HepG2 (cell line): ENCODE measurements around the gene SCGB1C1. TPM values are rescaled to one million over a fixed set of nuclear protein-coding genes. Genes with fewer than 3 reads are reported as not detected.
A peak's percentile ranks its signal among the peaks of the same experiment; 100 is the strongest.

Experiments used
- ATF2 ChIP-seq: sonication (generic); formaldehyde crosslinking; IDR thresholded peaks from 2 replicates; pipeline ENCODE4 v1.4.0; 2020; ENCODE audit warnings: missing genetic modification reagents
- HNF1B ChIP-seq: sonication (generic); formaldehyde crosslinking; IDR thresholded peaks from 2 replicates; pipeline ENCODE4 v1.5.1; 2020; ENCODE audit warnings: mild to moderate bottlenecking, moderate library complexity, missing genetic modification reagents
- ISX ChIP-seq: sonication (generic); formaldehyde crosslinking; conservative IDR thresholded peaks from 2 replicates; pipeline ENCODE4 v1.5.0; 2020; ENCODE audit warnings: missing genetic modification reagents
- LCORL ChIP-seq, 2 experiments: fragments of 450-650 bp in 1 of 2; sonication (generic) in 1 of 2; formaldehyde crosslinking in 1 of 2; IDR thresholded peaks; 2 replicates each; pipeline versions ENCODE4 v1.5.0 to v1.6.1; 2017 to 2020; ENCODE audit warnings: antibody characterized with exemption in 1 of 2, missing genetic modification reagents in 1 of 2
- MED8 ChIP-seq: sonication (generic); formaldehyde crosslinking; IDR thresholded peaks from 2 replicates; pipeline ENCODE4 v1.8.1; 2023; ENCODE audit warnings: mild to moderate bottlenecking, missing genetic modification reagents; ENCODE audit not compliant: insufficient replicate concordance
- MXI1 ChIP-seq: IDR thresholded peaks from 3 replicates; pipeline ENCODE4 v1.6.1; 2012; ENCODE audit warnings: low read depth, low read length, inconsistent platforms, borderline replicate concordance
- NAIF1 ChIP-seq: sonication (generic); formaldehyde crosslinking; IDR thresholded peaks from 2 replicates; pipeline ENCODE4 v1.5.0; 2020; ENCODE audit warnings: mild to moderate bottlenecking, missing genetic modification reagents, borderline replicate concordance
- NFIB ChIP-seq: sonication (generic); formaldehyde crosslinking; IDR thresholded peaks from 2 replicates; pipeline ENCODE4 v1.9.0; 2021; ENCODE audit warnings: missing genetic modification reagents, mild to moderate bottlenecking, borderline replicate concordance
- NPAS2 ChIP-seq: sonication (generic); formaldehyde crosslinking; IDR thresholded peaks from 2 replicates; pipeline ENCODE4 v1.8.0; 2022; ENCODE audit warnings: mild to moderate bottlenecking, missing genetic modification reagents, borderline replicate concordance
- NR2F1 ChIP-seq, 2 experiments: fragments of 450-650 bp in 1 of 2; formaldehyde crosslinking in 1 of 2; IDR thresholded peaks; 2 replicates each; pipeline versions ENCODE4 v1.5.0 to v1.6.1; 2016 to 2020; ENCODE audit warnings: mild to moderate bottlenecking in 1 of 2, missing compliant biosample characterization in 1 of 2, missing genetic modification reagents in 1 of 2, moderate library complexity in 1 of 2
- ONECUT2 ChIP-seq: sonication (generic); formaldehyde crosslinking; IDR thresholded peaks from 2 replicates; pipeline ENCODE4 v1.4.0; 2020; ENCODE audit warnings: missing genetic modification reagents
- RBAK ChIP-seq: sonication (generic); formaldehyde crosslinking; IDR thresholded peaks from 2 replicates; pipeline ENCODE4 v1.5.1; 2020; ENCODE audit warnings: mild to moderate bottlenecking, missing genetic modification reagents
- RBM39 ChIP-seq: fragments of 200-400 bp; formaldehyde crosslinking; IDR thresholded peaks from one replicate; pipeline ENCODE4 v1.6.1; 2018; ENCODE audit warnings: antibody characterized with exemption, mild to moderate bottlenecking, low read depth, low read length; ENCODE audit not compliant: poor library complexity, severe bottlenecking
- SAP130 ChIP-seq: IDR thresholded peaks from 2 replicates; pipeline ENCODE4 v1.6.1; 2016; ENCODE audit warnings: low read depth
- XRCC5 ChIP-seq: fragments of 200-400 bp; formaldehyde crosslinking; optimal IDR thresholded peaks from 2 replicates; pipeline ENCODE3; 2017; ENCODE audit warnings: mild to moderate bottlenecking, low read length
- ZFP36L1 ChIP-seq: sonication (generic); formaldehyde crosslinking; IDR thresholded peaks from 2 replicates; pipeline ENCODE4 v1.8.0; 2022; ENCODE audit warnings: mild to moderate bottlenecking, missing genetic modification reagents, moderate library complexity
- ZGPAT ChIP-seq: IDR thresholded peaks from 2 replicates; pipeline ENCODE4 v1.6.1; 2016; ENCODE audit warnings: mild to moderate bottlenecking
- ZNF275 ChIP-seq: sonication (generic); formaldehyde crosslinking; IDR thresholded peaks from 2 replicates; pipeline ENCODE4 v1.8.0; 2022; ENCODE audit warnings: missing genetic modification reagents, mild to moderate bottlenecking, inconsistent platforms, borderline replicate concordance
- ZNF343 ChIP-seq: sonication (generic); formaldehyde crosslinking; IDR thresholded peaks from 2 replicates; pipeline ENCODE4 v1.4.0; 2020; ENCODE audit warnings: mild to moderate bottlenecking, missing genetic modification reagents
- ZNF670 ChIP-seq: sonication (generic); formaldehyde crosslinking; IDR thresholded peaks from 2 replicates; pipeline ENCODE4 v1.8.0; 2022; ENCODE audit warnings: mild to moderate bottlenecking, missing genetic modification reagents, borderline replicate concordance
- ZNF777 ChIP-seq: sonication (generic); formaldehyde crosslinking; IDR thresholded peaks from 2 replicates; pipeline ENCODE4 v1.4.0; 2020; ENCODE audit warnings: missing genetic modification reagents
- polyA plus RNA-seq, 8 experiments: library from polyadenylated mRNA; depleted of rRNA in 3 of 8; stranded (reverse) in 7 of 8; unstranded in 1 of 8; fragments of >200 nt; fragmentation: Illumina TruSeq in 4 of 8; extraction: Trizol in 4 of 8; gene quantifications; 2 replicates each; pipeline versions ENCODE4 v1.2.1 to v1.2.3, GENCODE V29; 2011 to 2016; ENCODE audit warnings: low read depth in 4 of 8, missing spikeins in 1 of 8, mixed read lengths in 1 of 8; ENCODE audit not compliant: insufficient read depth in 1 of 8
- total RNA-seq, 5 experiments: library from RNA; depleted of rRNA; stranded (reverse); fragments of >200 nt; fragmentation: Illumina TruSeq; extraction: Trizol; gene quantifications; 2 replicates each; pipeline ENCODE4 v1.2.3, GENCODE V29; 2016; ENCODE audit warnings: low read depth in 1 of 5

Gene SCGB1C1
- total and polyA plus RNA-seq, 2 of the 13 experiments (the other 11 are each of a cell fraction or from before 2014, with no cell fraction given), result not detected

GRCh38 chr11:235997-236773 is 43.3 kb downstream of the SCGB1C1 start, which contains the start of gene SIRT3 (continued):
- no peak for TF ChIP-seq LCORL (IDR thresholded peaks at IDR 0.05)
- TF ChIP-seq LCORL (CRISPR knock-in tag; IDR thresholded peaks at IDR 0.05), result peak; percentile 37; the same call in 1 of the 2 replicates
- 0 out of 2 replicates have a peak, but pooled peaks have one; percentile 13 for TF ChIP-seq ONECUT2 (CRISPR knock-in tag)
- TF ChIP-seq NFIB (CRISPR knock-in tag), result no peak
- TF ChIP-seq ZFP36L1, result peak; percentile 60; the same call in 1 of the 2 replicates
- TF ChIP-seq RBM39, result peak; percentile 27
- TF ChIP-seq SAP130 (CRISPR knock-in tag), result peak; percentile 21; the same call in 1 of the 2 replicates
- TF ChIP-seq NAIF1 (CRISPR knock-in tag), result 0 out of 2 replicates have a peak, but pooled peaks have one; percentile 25
- no peak for TF ChIP-seq ISX (CRISPR knock-in tag)
- TF ChIP-seq ATF2 (CRISPR knock-in tag), result no peak; the same call in 1 of the 2 replicates
- TF ChIP-seq ZNF777, result peak; percentile 29; the same call in 1 of the 2 replicates
- peak; percentile 36; the same call in 1 of the 2 replicates for TF ChIP-seq ZNF275 (CRISPR knock-in tag)
- TF ChIP-seq XRCC5, result peak; percentile 30
- TF ChIP-seq HNF1B (CRISPR knock-in tag), result no peak; the same call in 1 of the 2 replicates
- TF ChIP-seq ZNF343 (CRISPR knock-in tag), result 0 out of 2 replicates have a peak, but pooled peaks have one; percentile 50
- peak; percentile 22; the same call in 1 of the 2 replicates for TF ChIP-seq ZGPAT
- TF ChIP-seq MXI1, result peak; percentile 68; the same call in 1 of the 3 replicates
- peak; percentile 38; the same call in 1 of the 2 replicates for TF ChIP-seq RBAK (CRISPR knock-in tag)
- no peak for TF ChIP-seq ZNF670 (CRISPR knock-in tag)
- TF ChIP-seq NR2F1 (CRISPR knock-in tag; IDR thresholded peaks at IDR 0.05), result 0 out of 4 replicates have a peak, but pooled peaks of 1 of the 2 experiments have one; percentile 35
- no peak for TF ChIP-seq NPAS2 (CRISPR knock-in tag)
- peak; percentile 19 for TF ChIP-seq MED8
